Kasumi-1 (cell line): ENCODE results near the gene DMWD.
A peak's percentile ranks its signal among the peaks of the same experiment; 100 is the strongest.

Source experiments
- DNase-seq, 2 experiments: peaks; one replicate each; lab custom pipeline; 2025; lab: John Stamatoyannopoulos, UW

The DMWD gene

GRCh38 chr19:45792470-45793177 lies at the start of gene DMWD:
Gene DMWD, minus strand, starts transcription at chr19:45792845. Its CDS starts 89 bp downstream, at chr19:45792756.
- peak; percentile 96 for DNase-seq

- no peak for DNase-seq
These were observed 49.6 kb upstream of the DMWD start for GRCh38 chr19:45842198-45842597.

DNA sequence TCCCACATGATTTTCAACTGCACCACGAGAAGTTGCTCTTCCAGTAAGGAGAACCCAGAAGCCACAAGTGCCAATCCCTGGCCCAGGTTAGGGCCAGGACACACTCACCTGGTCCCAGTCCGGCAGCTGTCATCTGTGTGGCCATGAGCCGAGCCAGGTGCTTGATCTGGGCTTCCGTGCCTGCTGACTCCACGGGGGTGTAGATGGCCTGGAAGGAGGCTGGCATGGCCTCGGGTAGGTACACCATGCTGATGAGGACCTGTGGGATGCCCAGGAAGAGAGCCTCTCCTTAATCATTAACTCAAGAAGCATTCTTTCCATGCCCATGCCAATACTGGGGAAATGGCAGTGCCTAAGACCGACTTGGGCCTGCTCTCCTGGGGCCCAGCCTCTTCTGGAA lies 42.3 kb upstream of the DMWD start:
- no peak for DNase-seq

DNA sequence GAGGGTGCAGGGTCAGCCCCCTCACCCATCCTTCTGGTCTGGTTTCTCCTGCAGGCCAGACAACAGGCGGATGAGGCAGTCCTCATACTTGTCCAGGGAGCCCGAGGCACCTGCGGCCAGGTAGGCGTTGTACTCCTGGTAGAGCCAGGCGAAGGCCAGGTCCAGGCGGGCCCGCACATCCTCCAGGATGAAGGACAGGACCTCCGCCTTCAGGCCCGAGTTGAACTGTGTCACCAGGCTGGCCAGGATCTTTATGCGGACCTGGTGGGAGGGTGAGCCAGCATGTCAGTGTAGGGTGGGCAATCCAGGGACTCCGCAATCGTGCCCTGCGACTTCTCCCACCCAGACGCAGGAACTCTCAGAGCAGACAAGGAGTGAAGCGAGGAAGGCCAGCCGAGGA lies 36.3 kb upstream of the DMWD start:
- DNase-seq, result no peak

GRCh38 chr19:45828523-45828922 lies 35.9 kb upstream of the DMWD start:
- no peak for DNase-seq

GRCh38 chr19:45827459-45828093 lies 34.9 kb upstream of the DMWD start:
- no peak for DNase-seq

DNA sequence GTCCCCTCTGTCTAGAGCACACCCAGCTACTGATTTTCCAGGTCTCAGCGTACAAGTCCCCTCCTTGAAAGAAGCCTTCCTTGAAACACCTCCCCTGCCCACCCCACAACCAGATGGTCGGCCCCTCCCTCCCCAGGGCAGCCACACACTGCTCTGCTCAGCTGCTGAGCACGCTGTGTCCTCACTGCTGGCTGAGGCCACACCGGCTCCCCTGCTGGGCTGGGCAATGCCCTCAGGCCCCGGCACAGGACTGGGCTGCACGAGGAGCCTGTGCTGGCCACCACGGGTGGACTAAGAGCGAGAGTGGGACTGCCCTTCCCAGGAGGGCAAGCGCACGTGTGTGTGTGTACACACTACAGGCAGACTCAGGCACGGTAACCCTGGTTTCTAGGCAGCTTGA lies 34.3 kb upstream of the DMWD start:
- DNase-seq, result no peak

GRCh38 chr19:45825917-45826893 lies 33.6 kb upstream of the DMWD start:
- no peak for DNase-seq

- no peak for DNase-seq
These were observed 32.6 kb upstream of the DMWD start for GRCh38 chr19:45825263-45825605.

DNA sequence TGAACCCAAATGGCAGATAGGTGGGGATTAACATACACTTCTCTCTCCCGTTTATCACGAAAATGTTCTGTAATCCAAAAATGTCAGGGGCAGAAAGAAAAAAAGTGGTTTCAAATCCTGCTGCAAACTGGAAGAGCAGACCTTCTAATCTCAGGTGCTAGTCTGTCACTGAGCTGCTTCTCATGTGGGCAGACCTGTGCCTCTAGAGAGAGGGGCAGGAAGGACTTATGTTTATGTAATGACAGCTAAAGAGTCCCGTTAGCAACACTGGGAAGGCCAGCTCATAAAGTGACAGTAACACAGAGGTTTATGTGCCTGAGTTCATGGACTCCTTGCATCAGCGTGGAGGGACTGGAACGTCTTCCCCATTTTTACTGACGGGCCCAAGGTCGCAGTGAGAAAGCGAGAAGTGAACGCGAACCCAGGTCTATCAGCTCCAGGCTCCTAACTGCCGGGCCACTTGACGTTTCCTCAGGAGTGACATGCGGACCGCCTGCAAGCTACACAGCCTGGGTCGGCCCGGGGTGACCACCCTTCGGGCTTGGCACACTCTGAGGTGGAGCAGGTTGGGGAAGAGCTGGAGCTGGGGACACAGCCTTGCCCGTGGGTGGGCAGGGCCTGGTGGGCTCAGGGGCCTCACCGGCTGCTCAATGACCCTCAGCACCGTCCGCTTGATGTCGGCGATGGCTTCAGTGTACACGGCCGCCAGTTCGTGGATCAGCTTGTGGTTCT lies 32.1 kb upstream of the DMWD start:
- no peak for DNase-seq

DNA sequence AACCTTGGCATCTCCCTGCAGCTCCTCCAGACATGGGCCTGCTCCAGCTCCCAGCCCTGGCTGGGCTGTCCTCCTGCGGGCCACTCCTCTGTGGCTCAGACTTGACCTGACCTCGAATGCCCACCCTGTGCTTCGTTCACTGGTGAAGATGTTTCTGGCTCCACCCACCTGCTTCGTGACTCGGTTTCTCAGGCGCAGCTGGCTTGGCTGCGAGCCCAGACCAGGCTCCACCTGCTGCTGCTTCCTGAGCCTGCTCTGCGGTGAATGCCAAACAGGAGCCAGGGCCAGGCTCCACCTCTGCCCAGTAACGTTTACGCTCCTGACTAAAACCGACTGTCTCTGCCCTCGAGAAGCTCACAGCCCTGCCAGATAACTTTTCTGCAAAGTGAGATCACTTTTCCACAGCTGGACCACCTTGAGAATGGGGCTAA lies 31.4 kb upstream of the DMWD start:
- DNase-seq, result no peak

GRCh38 chr19:45823182-45823581 lies 30.5 kb upstream of the DMWD start:
- DNase-seq, result no peak

DNA sequence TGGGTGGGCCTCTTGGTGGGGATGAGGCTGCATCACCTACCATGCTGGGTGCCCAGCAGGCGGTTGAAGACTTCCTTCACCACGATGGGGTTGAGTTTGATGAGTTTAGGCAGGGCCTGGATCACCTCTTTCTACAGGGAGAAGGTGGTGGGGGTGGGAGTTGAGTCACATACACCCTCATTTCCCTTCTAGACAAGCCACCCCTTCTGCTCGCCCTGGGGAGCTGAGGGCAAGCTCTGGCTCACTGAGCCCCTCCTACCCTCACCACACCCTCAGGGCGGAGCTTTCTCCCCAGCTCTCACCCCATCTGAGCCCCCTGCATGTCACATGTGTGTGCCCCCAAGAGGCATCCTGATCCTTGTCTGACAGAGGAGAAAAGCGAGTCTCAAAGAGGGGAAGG lies 30.1 kb upstream of the DMWD start:
- no peak for DNase-seq

DNA sequence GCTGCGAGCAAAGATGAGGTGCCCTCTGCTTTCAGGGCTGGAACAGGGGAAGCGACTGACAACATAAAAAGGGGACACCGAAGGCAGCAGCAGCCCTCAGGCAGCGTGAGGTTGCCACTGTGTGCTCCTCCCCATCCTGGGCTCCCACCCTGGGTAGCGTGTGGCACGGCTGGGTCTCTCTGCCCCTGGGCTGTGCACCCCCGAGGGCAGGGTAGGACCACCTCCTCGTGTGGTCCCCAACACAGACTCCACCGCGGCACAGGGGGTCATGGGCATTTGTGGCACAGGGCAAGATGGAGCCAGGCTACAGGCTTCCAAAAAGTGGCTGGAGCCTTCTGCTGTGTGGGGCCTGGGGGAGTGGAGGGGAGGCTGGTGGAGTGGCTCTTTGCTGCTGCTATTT lies 28.9 kb upstream of the DMWD start:
- no peak for DNase-seq

DNA sequence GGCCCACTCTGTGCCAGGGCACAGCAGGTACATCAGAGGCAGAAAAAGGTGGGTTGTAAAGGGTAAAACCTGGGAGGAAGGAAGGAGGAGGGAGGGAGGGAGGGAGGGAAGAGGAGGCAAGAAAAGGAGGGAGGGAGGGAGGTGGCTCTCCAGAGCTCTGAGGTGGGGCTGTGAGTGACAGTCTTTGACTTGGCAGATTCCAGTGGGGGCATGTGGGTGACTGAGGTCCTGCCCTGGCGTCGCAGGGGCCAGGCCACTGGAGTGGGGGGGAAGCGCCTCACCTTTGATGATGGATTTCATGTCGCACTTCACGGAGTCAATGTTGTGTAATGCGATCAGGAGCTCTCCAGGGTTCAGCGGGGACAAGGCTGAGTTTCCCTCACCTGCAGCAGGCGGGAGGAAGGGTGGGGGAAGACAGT lies 28.5 kb upstream of the DMWD start:
- no peak for DNase-seq

DNA sequence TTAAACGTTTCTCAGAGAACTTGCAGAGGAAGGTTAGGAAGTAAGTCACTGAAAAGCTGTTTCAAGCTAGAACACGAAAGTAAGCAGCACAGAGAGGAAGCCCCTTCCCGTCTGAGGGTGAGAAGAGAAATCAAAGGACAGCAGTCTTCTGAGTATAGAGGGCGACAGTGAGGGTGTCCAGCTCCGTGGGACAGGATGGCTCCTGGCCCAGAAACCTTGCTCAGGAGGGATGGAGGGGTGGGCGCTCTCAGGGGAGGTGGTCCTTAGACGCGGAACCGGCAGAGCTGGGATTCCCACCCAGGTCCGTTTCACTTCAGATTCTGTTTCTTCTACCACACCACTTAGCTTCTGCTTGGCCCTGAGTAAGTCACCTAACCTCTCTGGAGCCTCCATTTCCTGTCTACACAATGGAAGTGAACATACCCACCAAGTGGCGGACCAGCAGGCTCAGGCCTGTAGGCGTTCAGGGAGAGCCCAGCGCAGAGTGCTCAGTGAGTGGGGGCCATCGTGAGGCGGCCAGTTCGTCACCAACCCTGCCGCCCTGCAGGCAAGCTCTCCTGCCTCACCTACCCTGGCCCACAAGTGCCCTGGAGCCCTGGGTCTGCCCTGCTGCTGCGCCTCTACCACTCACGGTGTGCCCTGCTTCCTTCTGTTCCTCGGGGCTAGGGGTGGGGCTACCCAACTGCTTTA lies 27.9 kb upstream of the DMWD start:
- no peak for DNase-seq

GRCh38 chr19:45819769-45820168 lies 27.1 kb upstream of the DMWD start:
- no peak for DNase-seq

DNA sequence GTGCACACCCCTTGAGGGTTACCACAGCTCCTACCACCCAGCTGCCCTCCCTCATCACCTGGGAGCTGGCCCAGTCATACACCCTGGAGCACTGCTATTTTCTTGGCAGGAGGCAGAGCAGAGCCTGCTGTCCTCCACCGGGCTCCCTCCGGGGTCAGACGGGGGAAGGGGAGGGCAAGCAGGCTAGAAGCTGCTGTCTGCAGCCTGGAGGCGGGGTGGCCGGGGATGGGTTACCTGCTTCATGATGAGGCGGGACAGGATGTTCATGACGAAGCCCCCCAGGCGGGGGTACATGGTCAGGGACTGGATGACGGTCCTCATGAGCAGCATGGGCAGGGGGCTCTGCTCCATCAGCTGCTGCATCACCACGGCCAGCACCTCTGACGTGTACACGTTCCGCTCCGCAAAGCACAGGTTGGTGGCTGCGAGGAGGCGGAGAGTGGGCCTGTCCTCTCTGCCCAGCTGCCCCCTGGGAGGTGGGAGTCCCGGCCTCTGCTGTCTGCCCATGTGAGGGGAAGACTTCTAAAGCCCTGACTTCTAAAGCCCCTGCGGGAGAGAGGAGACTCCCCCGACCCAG lies 25.2 kb upstream of the DMWD start:
- no peak for DNase-seq

DNA sequence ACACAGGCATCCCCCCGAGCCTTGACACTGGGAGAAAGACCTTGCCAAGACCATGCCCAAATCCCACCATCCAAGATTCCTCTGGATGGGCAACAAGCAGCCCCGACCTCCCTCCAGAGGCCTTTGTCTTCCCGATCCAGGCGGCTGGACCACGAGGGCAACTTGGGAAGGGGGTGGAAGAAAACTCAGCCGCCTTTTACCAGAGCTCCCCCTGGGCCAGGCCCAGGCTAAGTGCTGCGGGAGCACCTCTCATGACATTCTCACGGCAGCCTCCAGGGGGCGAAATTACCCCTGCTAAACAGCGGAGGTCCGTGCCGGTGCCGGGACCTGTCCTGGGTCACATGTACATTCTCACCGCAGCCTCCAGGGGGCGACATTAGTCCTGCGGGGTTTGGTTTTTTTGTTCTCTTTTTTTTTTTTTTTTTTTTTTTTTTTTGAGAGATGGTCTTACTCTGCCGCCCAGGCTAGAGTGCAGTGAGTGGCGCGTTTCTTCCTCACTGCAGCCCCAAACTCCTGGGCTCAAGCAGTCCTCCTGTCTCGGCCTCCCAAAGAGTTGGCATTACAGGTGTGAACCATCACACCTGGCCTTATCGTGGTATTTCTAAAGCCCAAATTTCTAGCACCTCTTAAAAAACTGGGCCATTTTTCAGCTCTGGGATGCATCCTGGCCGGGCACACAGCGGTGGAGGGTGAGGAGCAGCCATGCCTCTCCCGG lies 24.5 kb upstream of the DMWD start:
- DNase-seq, result peak; percentile 90 to 92

DNA sequence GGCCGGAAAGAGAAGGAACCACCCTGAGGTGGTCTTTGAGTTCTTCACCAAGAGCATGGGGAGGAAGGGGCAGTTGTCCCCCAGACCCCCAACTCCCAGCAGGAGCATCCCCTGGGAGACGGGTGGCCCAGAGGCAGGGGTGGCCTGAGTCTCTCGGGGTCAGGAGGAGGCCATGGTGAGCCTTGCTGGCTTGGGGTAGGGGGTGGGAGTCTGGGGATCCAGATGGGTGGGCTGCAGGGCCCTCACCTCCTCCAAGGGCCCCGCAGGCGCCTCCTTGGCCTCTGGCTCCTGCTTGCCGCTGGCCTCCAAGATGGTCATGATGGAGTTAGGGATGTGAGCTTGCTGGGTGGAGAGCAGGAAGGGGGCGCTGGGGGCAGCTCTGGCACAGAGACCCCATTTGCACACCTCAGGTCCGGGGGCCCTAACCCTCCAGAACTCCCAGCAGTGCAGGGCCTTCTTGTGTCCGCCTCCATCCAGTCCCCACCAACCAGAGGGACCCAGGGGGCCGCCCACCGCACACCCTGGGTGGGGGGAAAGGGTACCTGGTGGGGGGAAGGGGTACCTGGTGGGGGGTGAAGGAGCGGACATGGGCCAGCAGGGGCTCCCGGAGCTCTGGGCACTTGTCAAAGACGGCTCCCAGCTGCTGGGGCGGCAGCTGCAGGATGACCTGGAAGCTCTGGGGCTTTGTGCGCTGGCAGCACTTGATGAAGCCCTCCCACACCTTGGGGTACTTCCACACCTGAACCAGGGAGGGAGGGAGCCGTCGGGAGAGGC lies 23.8 kb upstream of the DMWD start:
- no peak for DNase-seq
